ENCODE data around the gene AFAP1.

AFAP1 gene

DNA sequence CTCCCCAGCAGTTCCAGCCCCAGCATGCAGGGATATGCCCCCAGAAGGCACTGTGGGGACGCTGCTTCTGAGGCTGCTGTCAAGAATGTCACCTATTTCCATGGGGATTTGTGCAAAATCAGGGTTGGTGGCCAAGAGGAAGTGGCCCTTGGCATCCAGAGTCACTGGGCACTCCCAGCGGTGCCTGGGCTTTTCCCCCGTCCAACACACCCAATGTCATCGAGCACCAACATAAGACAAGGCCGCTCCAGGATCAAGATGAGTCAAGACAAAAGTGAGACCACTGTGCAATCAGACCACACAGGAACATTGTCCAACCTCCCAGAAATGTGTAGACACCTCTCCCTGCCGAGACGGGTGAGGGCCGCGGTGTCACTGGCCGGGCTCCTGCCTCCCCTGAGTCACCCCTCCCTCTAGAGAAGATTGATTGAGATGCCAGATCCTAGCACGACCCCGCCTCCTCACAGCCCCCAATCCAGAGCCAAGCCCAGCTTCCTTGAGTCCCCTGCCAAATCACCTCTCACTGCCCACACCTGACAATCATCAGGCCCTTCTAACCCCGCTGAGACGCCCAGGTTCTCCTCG lies 194.3 kb downstream of the AFAP1 start:
- TF ChIP-seq CREB1 (IDR thresholded peaks at IDR 0.05; ENCODE audit: low read depth) (no peak), FOXM1 (IDR thresholded peaks at IDR 0.05; ENCODE audit: borderline replicate concordance, low read depth) (no peak), YY1 (IDR thresholded peaks at IDR 0.05; ENCODE audit: low read depth) (no peak), CEBPB (IDR thresholded peaks at IDR 0.05) (no peak), NFIC (IDR thresholded peaks at IDR 0.05) (no peak), TEAD4 (IDR thresholded peaks at IDR 0.05) (no peak), EP300 (IDR thresholded peaks at IDR 0.05; ENCODE audit: borderline replicate concordance) (no peak), TAF1 (IDR thresholded peaks at IDR 0.05; ENCODE audit: low read depth) (no peak), RAD21 (IDR thresholded peaks at IDR 0.05; ENCODE audit: low read depth) (no peak), EGR1 (IDR thresholded peaks at IDR 0.05) (no peak)
- TF ChIP-seq, protein P1, sequence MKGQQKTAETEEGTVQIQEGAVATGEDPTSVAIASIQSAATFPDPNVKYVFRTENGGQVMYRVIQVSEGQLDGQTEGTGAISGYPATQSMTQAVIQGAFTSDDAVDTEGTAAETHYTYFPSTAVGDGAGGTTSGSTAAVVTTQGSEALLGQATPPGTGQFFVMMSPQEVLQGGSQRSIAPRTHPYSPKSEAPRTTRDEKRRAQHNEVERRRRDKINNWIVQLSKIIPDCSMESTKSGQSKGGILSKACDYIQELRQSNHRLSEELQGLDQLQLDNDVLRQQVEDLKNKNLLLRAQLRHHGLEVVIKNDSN (IDR thresholded peaks at IDR 0.05) = no peak
- TF ChIP-seq, protein P2, sequence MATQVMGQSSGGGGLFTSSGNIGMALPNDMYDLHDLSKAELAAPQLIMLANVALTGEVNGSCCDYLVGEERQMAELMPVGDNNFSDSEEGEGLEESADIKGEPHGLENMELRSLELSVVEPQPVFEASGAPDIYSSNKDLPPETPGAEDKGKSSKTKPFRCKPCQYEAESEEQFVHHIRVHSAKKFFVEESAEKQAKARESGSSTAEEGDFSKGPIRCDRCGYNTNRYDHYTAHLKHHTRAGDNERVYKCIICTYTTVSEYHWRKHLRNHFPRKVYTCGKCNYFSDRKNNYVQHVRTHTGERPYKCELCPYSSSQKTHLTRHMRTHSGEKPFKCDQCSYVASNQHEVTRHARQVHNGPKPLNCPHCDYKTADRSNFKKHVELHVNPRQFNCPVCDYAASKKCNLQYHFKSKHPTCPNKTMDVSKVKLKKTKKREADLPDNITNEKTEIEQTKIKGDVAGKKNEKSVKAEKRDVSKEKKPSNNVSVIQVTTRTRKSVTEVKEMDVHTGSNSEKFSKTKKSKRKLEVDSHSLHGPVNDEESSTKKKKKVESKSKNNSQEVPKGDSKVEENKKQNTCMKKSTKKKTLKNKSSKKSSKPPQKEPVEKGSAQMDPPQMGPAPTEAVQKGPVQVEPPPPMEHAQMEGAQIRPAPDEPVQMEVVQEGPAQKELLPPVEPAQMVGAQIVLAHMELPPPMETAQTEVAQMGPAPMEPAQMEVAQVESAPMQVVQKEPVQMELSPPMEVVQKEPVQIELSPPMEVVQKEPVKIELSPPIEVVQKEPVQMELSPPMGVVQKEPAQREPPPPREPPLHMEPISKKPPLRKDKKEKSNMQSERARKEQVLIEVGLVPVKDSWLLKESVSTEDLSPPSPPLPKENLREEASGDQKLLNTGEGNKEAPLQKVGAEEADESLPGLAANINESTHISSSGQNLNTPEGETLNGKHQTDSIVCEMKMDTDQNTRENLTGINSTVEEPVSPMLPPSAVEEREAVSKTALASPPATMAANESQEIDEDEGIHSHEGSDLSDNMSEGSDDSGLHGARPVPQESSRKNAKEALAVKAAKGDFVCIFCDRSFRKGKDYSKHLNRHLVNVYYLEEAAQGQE (IDR thresholded peaks at IDR 0.05; ENCODE audit: low read depth) = no peak
- TF ChIP-seq, protein P3, sequence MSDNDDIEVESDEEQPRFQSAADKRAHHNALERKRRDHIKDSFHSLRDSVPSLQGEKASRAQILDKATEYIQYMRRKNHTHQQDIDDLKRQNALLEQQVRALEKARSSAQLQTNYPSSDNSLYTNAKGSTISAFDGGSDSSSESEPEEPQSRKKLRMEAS (IDR thresholded peaks at IDR 0.05) = no peak

DNA sequence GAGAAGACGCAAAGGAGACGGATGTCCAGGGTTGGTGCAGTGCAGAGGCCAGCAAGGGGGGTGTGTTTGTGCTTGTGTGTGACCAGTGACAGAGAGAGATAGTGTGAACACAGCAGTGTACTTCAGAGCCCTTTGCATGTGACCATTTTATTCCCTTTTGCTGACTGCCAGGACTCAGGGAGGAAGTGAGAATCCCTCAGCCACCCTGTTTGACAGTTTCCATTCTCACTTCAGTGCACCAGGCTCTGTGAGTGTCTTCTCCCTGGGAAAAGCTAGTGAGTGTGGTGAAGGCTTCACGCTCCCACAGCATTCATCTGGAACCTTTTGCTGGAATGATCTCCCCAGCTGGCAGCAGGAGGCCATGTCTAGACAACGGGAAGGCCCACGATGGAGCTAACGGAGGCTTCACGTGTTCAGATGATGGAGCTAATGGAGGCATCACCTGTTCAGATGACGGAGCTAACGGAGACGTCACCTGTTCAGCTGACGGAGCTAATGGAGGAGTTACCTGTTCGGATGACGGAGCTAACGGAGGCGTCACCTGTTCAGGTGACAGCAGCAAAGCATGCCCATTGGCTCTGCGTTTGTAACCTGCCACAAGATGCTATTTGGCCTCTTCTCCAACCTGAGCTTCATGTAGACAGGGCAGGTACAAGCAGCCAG lies 195.4 kb downstream of the AFAP1 start:
- TF ChIP-seq TEAD4 (IDR thresholded peaks at IDR 0.05) (no peak), CEBPB (IDR thresholded peaks at IDR 0.05) (no peak), CREB1 (IDR thresholded peaks at IDR 0.05; ENCODE audit: low read depth) (no peak), RAD21 (IDR thresholded peaks at IDR 0.05; ENCODE audit: low read depth) (no peak), EP300 (IDR thresholded peaks at IDR 0.05; ENCODE audit: borderline replicate concordance) (no peak)
- TF ChIP-seq, protein P1 (IDR thresholded peaks at IDR 0.05) = no peak

DNA sequence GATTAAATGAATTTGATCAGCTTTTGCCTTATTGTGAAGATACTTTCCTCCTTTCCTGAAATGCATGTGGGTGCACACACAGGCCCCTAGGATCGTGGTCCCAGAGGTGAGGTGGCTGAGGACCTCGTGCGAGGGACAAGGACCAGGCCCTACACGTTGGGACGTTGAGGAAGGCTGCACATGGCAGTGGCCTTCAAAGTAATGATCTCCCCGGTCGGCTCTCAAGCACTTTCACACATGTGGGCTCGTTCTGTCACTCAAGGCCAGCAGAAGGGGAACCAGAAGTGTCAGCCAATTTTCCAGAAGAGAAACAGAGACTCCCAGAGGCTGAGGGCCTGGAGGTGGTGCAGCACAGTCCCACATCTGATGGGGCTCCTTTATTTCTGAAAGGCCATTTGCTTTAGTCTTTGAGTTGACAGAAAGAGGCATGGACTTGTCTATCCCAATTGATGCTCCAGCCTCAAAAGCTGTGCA lies 196.8 kb downstream of the AFAP1 start:
- TF ChIP-seq, protein P1 (IDR thresholded peaks at IDR 0.05) = no peak
- TF ChIP-seq TAF1 (IDR thresholded peaks at IDR 0.05; ENCODE audit: low read depth) (no peak), TEAD4 (IDR thresholded peaks at IDR 0.05) (no peak), NFIC (IDR thresholded peaks at IDR 0.05) (no peak), ZBTB7A (IDR thresholded peaks at IDR 0.05; ENCODE audit: low read depth) (no peak), CREB1 (IDR thresholded peaks at IDR 0.05; ENCODE audit: low read depth) (no peak), YY1 (IDR thresholded peaks at IDR 0.05; ENCODE audit: low read depth) (no peak), EGR1 (IDR thresholded peaks at IDR 0.05) (no peak), EP300 (IDR thresholded peaks at IDR 0.05; ENCODE audit: borderline replicate concordance) (no peak), FOXM1 (IDR thresholded peaks at IDR 0.05; ENCODE audit: borderline replicate concordance, low read depth) (no peak), TCF12 (IDR thresholded peaks at IDR 0.05; ENCODE audit: low read depth) (no peak), CEBPB (IDR thresholded peaks at IDR 0.05) (no peak), RAD21 (IDR thresholded peaks at IDR 0.05; ENCODE audit: low read depth) (no peak)
- TF ChIP-seq, protein P3 (IDR thresholded peaks at IDR 0.05) = no peak
- TF ChIP-seq, protein P2 (IDR thresholded peaks at IDR 0.05; ENCODE audit: low read depth) = no peak

DNA sequence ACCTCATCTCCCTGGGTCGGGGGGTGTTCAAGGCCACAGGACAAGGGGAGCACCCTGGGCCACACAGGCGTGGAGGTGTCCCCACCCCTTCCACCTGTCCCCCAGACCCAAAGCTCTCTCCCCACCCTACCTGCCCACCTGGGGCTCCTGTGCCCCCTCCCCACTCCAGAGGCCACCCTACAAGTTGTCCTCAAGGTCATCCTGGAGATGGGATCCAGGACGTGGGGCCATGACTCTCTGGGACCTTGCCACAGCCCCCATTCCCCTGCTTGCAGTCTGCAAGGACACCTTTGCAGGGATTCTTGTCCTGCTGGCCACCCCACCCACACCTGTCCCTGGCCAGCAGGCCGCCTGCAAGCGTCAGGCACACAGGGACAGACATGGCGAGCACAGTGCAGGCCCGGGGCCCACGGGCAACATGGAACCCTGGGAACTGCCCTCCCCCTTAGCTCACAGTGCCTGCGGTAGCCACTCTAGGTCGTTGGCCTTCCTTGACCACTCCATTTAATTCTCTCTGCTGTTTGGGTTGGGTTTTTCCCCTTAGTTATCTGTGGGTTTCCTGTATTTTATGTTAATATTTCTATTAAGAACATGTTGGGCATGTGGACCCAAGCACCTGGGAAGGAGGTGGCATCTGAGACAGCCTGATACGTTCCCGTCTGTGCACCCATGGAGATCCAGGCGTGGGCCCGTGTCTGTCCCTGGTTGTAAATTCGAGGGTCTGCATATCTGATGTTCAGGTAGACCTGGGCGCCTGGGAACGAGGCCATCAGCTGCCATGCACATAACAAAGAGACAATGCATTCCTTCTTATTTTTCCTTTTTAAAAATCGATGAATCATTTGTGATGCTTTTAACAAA lies 197.5 kb downstream of the AFAP1 start:
- TF ChIP-seq, protein P2 (IDR thresholded peaks at IDR 0.05; ENCODE audit: low read depth) = no peak
- TF ChIP-seq, protein P3 (IDR thresholded peaks at IDR 0.05) = no peak
- no peak for TF ChIP-seq YY1 (IDR thresholded peaks at IDR 0.05; ENCODE audit: low read depth)
- TF ChIP-seq ZBTB7A (IDR thresholded peaks at IDR 0.05; ENCODE audit: low read depth) = no peak
- TF ChIP-seq RAD21 (IDR thresholded peaks at IDR 0.05; ENCODE audit: low read depth) = no peak
- TF ChIP-seq TAF1 (IDR thresholded peaks at IDR 0.05; ENCODE audit: low read depth) = no peak
- no peak for TF ChIP-seq EGR1 (IDR thresholded peaks at IDR 0.05)
- no peak for TF ChIP-seq FOXM1 (IDR thresholded peaks at IDR 0.05; ENCODE audit: borderline replicate concordance, low read depth)
- no peak for TF ChIP-seq CREB1 (IDR thresholded peaks at IDR 0.05; ENCODE audit: low read depth)
- TF ChIP-seq TEAD4 (IDR thresholded peaks at IDR 0.05) = no peak
- TF ChIP-seq EP300 (IDR thresholded peaks at IDR 0.05; ENCODE audit: borderline replicate concordance) = no peak
- TF ChIP-seq NFIC (IDR thresholded peaks at IDR 0.05) = no peak
- no peak for TF ChIP-seq CEBPB (IDR thresholded peaks at IDR 0.05)
- TF ChIP-seq, protein P1 (IDR thresholded peaks at IDR 0.05) = no peak
- TF ChIP-seq TCF12 (IDR thresholded peaks at IDR 0.05; ENCODE audit: low read depth) = no peak
